ENCODE results near the gene NEDD4. TPM values are rescaled to one million over a fixed set of nuclear protein-coding genes. Genes with fewer than 3 reads are reported as not detected.

The NEDD4 gene
- total RNA-seq: 1 to 10 TPM; 2.6 to 2.7 TPM
- 3.2 TPM for polyA plus RNA-seq (2013, experiment 1 of 2)
- polyA plus RNA-seq (2013, experiment 2 of 2): 4.0 TPM
- total RNA-seq: 5.2 to 57.4 (median 17.7) reads per million in 172 experiments

- ChIA-PET CTCF (interaction anchor here (1.1 kb wide), 1 partner anchor 702 kb away, joined by 3 read pairs; no protein-coding TSS in a partner anchor), POLR2A (no interaction called here)
- no peaks in the 10 kb centered on the region for H3K36me3 ChIP-seq (ENCODE audit: insufficient read depth, low read length)
- Mint-ChIP-seq H3K9me3 (no peaks in the 10 kb centered on the region), H3K4me3 (peak within 1 kb of the TSS; percentile 96), H3K4me1 (ENCODE audit: low read depth) (peaks cover 22% of the 10 kb centered on the region), H3K27ac (peak within 1 kb of the TSS; percentile 21), H3K27me3 (peaks cover 3% of the 10 kb centered on the region), H3K36me3 (ENCODE audit: low read depth) (no peaks in the 10 kb centered on the region)
- H3K27ac ChIP-seq (ENCODE audit: low read depth in 1 of 2, low read length in 2 of 2): no peak within 1 kb of the TSS
- H3K4me1 ChIP-seq (ENCODE audit: insufficient read depth, low read length): peaks cover 9% of the 10 kb centered on the region
- peaks cover 0 to 5% of the 10 kb centered on the region in 2 experiments for H3K27me3 ChIP-seq (ENCODE audit: control insufficient read depth in 1 of 2, insufficient read depth in 2 of 2, low read length in 2 of 2)
- TF ChIP-seq, protein P1, sequence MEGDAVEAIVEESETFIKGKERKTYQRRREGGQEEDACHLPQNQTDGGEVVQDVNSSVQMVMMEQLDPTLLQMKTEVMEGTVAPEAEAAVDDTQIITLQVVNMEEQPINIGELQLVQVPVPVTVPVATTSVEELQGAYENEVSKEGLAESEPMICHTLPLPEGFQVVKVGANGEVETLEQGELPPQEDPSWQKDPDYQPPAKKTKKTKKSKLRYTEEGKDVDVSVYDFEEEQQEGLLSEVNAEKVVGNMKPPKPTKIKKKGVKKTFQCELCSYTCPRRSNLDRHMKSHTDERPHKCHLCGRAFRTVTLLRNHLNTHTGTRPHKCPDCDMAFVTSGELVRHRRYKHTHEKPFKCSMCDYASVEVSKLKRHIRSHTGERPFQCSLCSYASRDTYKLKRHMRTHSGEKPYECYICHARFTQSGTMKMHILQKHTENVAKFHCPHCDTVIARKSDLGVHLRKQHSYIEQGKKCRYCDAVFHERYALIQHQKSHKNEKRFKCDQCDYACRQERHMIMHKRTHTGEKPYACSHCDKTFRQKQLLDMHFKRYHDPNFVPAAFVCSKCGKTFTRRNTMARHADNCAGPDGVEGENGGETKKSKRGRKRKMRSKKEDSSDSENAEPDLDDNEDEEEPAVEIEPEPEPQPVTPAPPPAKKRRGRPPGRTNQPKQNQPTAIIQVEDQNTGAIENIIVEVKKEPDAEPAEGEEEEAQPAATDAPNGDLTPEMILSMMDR (IDR thresholded peaks at IDR 0.05): peak; percentile 17
- peak within 1 kb of the TSS; percentile 86 for H3K4me3 ChIP-seq (ENCODE audit: low read length)
- no peaks in the 10 kb centered on the region for H3K9me3 ChIP-seq (ENCODE audit: control insufficient read depth in 1 of 2, insufficient read depth in 1 of 2, low read length in 2 of 2)
- ATAC-seq (ENCODE audit: poor library complexity): peak; percentile 90
- intact Hi-C loops (cut with DNase I, micrococcal nuclease): loop anchor here (2.0 to 5.0 kb wide), 4 partner anchors 49 to 249 kb away; partner anchors contain the start of gene RFX7 (in 1 of the 2)
- peak; percentile 37 to 89 (median 62) for DNase-seq
Observed at GRCh38 chr15:55993111-55993803, at the start of gene NEDD4. Gene NEDD4 (minus strand): TSS chr15:55993612. CDS start chr15:55993555, 57 bp downstream.

DNA sequence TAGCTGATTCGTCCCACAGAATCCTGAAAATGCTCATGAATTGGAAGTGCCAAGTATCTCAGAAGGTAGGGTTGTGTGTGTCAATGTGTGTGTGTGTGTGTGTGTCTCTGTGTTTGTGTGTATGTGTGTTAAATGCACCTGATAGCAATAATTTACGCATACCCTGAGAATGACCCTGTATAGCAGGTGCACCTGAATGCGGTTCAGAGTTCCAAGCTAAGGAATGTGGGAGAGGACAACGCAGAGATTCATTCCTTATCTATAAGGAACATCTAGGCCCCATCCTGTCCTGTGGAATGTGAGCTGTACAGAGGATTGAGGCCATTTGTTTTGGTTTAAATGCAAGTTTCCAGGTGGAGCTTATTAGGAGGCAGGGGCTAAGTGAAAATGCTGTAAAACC, 49.1 kb upstream of the NEDD4 start:
- H3K4me3 Mint-ChIP-seq: peak overlapping the region; percentile 6
- no peaks in the 10 kb centered on the region for H3K36me3 ChIP-seq (ENCODE audit: insufficient read depth, low read length)
- intact Hi-C loops (cut with DNase I, micrococcal nuclease): loop anchor here (2.0 to 5.0 kb wide), 3 partner anchors 50 to 202 kb away; partner anchors contain the start of gene NEDD4 (in 2 of the 2)
- peak overlapping the region; percentile 89 for H3K27ac Mint-ChIP-seq
- POLR2A ChIA-PET: interaction anchor here (1.5 kb wide), 1 partner anchor 13 kb away, joined by 4 read pairs; no protein-coding TSS in a partner anchor
- H3K4me1 Mint-ChIP-seq (ENCODE audit: low read depth): peaks cover 49% of the 10 kb centered on the region
- no peak for DNase-seq
- H3K9me3 ChIP-seq (ENCODE audit: control insufficient read depth in 1 of 2, insufficient read depth in 1 of 2, low read length in 2 of 2): no peaks in the 10 kb centered on the region
- H3K27me3 Mint-ChIP-seq: no peaks in the 10 kb centered on the region
- H3K4me1 ChIP-seq (ENCODE audit: insufficient read depth, low read length): peaks cover 22% of the 10 kb centered on the region
- H3K4me3 ChIP-seq (ENCODE audit: low read length): no peak overlapping the region
- CTCF ChIA-PET: interaction anchor here (2.0 kb wide), 1 partner anchor 10 kb away, joined by 6 read pairs; no protein-coding TSS in a partner anchor
- no peaks in the 10 kb centered on the region for H3K27me3 ChIP-seq (ENCODE audit: control insufficient read depth in 1 of 2, insufficient read depth in 2 of 2, low read length in 2 of 2)
- no peak for ATAC-seq (ENCODE audit: poor library complexity)
- H3K36me3 Mint-ChIP-seq (ENCODE audit: low read depth): no peaks in the 10 kb centered on the region
- no peaks in the 10 kb centered on the region for H3K9me3 Mint-ChIP-seq
- TF ChIP-seq, protein P1 (IDR thresholded peaks at IDR 0.05): no peak
- peak overlapping the region; percentile 48 to 77 for H3K27ac ChIP-seq (ENCODE audit: low read depth in 1 of 2, low read length in 2 of 2)

- no peaks in the 10 kb centered on the region for H3K27me3 Mint-ChIP-seq
- peaks cover 50% of the 10 kb centered on the region for H3K4me1 Mint-ChIP-seq (ENCODE audit: low read depth)
- CTCF ChIA-PET: interaction anchor here (2.0 kb wide), 1 partner anchor 11 kb away, joined by 6 read pairs; no protein-coding TSS in a partner anchor
- DNase-seq: no peak
- TF ChIP-seq, protein P1 (IDR thresholded peaks at IDR 0.05): no peak
- Histone ChIP-seq H3K9me3 (ENCODE audit: control insufficient read depth in 1 of 2, insufficient read depth in 1 of 2, low read length in 2 of 2) (no peaks in the 10 kb centered on the region), H3K36me3 (ENCODE audit: insufficient read depth, low read length) (no peaks in the 10 kb centered on the region), H3K27me3 (ENCODE audit: control insufficient read depth in 1 of 2, insufficient read depth in 2 of 2, low read length in 2 of 2) (no peaks in the 10 kb centered on the region), H3K4me3 (ENCODE audit: low read length) (no peak overlapping the region), H3K27ac (ENCODE audit: low read depth in 1 of 2, low read length in 2 of 2) (no peak overlapping the region), H3K4me1 (ENCODE audit: insufficient read depth, low read length) (peaks cover 22% of the 10 kb centered on the region)
- H3K36me3 Mint-ChIP-seq (ENCODE audit: low read depth): no peaks in the 10 kb centered on the region
- H3K9me3 Mint-ChIP-seq: no peaks in the 10 kb centered on the region
- intact Hi-C loops (cut with DNase I, micrococcal nuclease): loop anchor here (2.0 to 5.0 kb wide), 3 partner anchors 49 to 203 kb away; partner anchors contain the start of gene NEDD4 (in 2 of the 2)
- ATAC-seq (ENCODE audit: poor library complexity): no peak
- peak overlapping the region; percentile 89 for H3K27ac Mint-ChIP-seq
- POLR2A ChIA-PET: interaction anchor here (1.5 kb wide), 1 partner anchor 13 kb away, joined by 4 read pairs; no protein-coding TSS in a partner anchor
- no peak overlapping the region for H3K4me3 Mint-ChIP-seq
Observed at GRCh38 chr15:56042031-56042430, 48.6 kb upstream of the NEDD4 start.

All from CD4-positive, alpha-beta T cell (primary cell).